Activated naive CD8-positive, alpha-beta T cell treated with anti-CD3 and anti-CD28 coated beads for 36 hours (primary cell): Measurements from ENCODE around the gene MRPS14. TPM values are rescaled to one million over a fixed set of nuclear protein-coding genes. Genes with fewer than 3 reads are reported as not detected.

Experiments used
- DNase-seq: peaks from one replicate; pipeline ENCODE4 v3.0.0; 2021
- H3K27ac Mint-ChIP-seq: one replicate; pipeline ENCODE4 v1.8.0; 2022; ENCODE audit warnings: mild to moderate bottlenecking, moderate library complexity, mixed read lengths
- H3K27me3 Mint-ChIP-seq: one replicate; pipeline ENCODE4 v1.8.0; 2022; ENCODE audit warnings: mild to moderate bottlenecking, mixed read lengths
- H3K36me3 Mint-ChIP-seq: one replicate; pipeline ENCODE4 v1.8.0; 2021; ENCODE audit warnings: mild to moderate bottlenecking, mixed read lengths
- H3K4me1 Mint-ChIP-seq: one replicate; pipeline ENCODE4 v1.8.0; 2021; ENCODE audit warnings: mixed read lengths
- H3K4me3 Mint-ChIP-seq: one replicate; pipeline ENCODE4 v1.8.0; 2022; ENCODE audit warnings: mild to moderate bottlenecking, moderate library complexity, mixed read lengths
- H3K9me3 Mint-ChIP-seq: one replicate; pipeline ENCODE4 v1.8.0; 2022; ENCODE audit warnings: mixed read lengths
- total RNA-seq, 2 experiments: library from RNA; stranded (reverse); gene quantifications; one replicate each; pipeline ENCODE4 v1.2.3, GENCODE V29; 2021

Gene MRPS14
- total RNA-seq, 2 experiments from 2014 or later, result 42.1 to 44.0 TPM

GRCh38 chr1:174999936-175000696 is 23.1 kb downstream of the MRPS14 start, which contains the start of gene CACYBP:
TSS of gene CACYBP (plus strand) at chr1:174999947. CDS start at chr1:175000181, 234 bp downstream.
- peaks cover 45% of the 10 kb centered on the region for H3K4me1 Mint-ChIP-seq
- H3K9me3 Mint-ChIP-seq, result no peaks in the 10 kb centered on the region
- no peak for DNase-seq
- H3K36me3 Mint-ChIP-seq, result peaks cover 45% of the 10 kb centered on the region
- peak within 1 kb of the TSS; percentile 93 for H3K27ac Mint-ChIP-seq
- no peak within 1 kb of the TSS for H3K4me3 Mint-ChIP-seq
- no peaks in the 10 kb centered on the region for H3K27me3 Mint-ChIP-seq

- Mint-ChIP-seq H3K36me3 (peaks cover 41% of the 10 kb centered on the region), H3K27ac (peak overlapping the region; percentile 93), H3K27me3 (no peaks in the 10 kb centered on the region), H3K4me1 (peaks cover 43% of the 10 kb centered on the region), H3K4me3 (no peak overlapping the region), H3K9me3 (no peaks in the 10 kb centered on the region)
- peak; percentile 94 for DNase-seq
These were observed 23.8 kb downstream of the MRPS14 start for GRCh38 chr1:174999216-174999935.

GRCh38 chr1:174998569-174999215 is 24.5 kb downstream of the MRPS14 start:
- H3K36me3 Mint-ChIP-seq, result peaks cover 38% of the 10 kb centered on the region
- H3K4me1 Mint-ChIP-seq, result peaks cover 36% of the 10 kb centered on the region
- DNase-seq, result peak; percentile 31
- H3K27me3 Mint-ChIP-seq, result no peaks in the 10 kb centered on the region
- no peak overlapping the region for H3K27ac Mint-ChIP-seq
- no peak overlapping the region for H3K4me3 Mint-ChIP-seq
- no peaks in the 10 kb centered on the region for H3K9me3 Mint-ChIP-seq

DNA sequence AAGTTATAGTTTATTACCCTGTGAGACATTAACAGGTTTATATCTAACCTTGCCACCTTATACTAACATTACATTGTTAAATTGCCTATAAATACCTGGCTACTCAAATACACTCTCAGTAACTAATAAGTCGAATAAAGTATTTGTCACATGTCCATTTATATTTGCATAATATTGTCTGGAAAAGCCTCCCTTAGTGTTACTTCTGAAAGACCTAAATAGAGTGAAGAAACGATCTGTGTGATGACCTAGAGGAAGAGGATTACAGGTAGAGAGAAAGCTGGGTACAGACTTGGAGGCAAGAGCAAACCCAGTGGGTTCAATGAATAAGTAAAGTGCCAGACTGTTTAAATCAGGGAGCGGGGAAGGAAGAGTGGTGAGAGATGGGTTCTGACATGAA is 26.2 kb downstream of the MRPS14 start:
- Mint-ChIP-seq H3K27me3 (no peaks in the 10 kb centered on the region), H3K9me3 (no peaks in the 10 kb centered on the region), H3K4me1 (peaks cover 23% of the 10 kb centered on the region), H3K27ac (no peak overlapping the region), H3K4me3 (no peak overlapping the region), H3K36me3 (peaks cover 27% of the 10 kb centered on the region)
- no peak for DNase-seq

DNA sequence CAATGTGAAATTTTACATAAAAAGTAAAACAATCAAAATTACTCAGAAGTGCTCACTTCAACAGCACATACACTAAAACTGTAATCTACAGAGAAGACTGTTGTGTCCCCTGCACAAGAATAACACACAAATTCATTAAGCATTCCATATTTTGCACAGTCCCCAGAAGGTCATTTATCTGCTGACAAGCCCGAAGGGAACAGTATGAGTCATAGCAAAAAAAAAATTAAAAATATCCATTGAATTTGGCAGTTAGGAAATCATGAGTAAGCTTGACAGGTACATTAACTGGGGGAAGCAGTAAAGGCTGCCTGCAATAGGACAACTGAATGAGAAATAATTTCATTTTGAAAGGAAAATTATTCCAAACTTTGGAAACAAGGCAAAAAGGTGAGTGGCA is 26.7 kb downstream of the MRPS14 start:
- no peak for DNase-seq
- H3K4me3 Mint-ChIP-seq, result no peak overlapping the region
- H3K27me3 Mint-ChIP-seq, result no peaks in the 10 kb centered on the region
- H3K36me3 Mint-ChIP-seq, result peaks cover 21% of the 10 kb centered on the region
- no peak overlapping the region for H3K27ac Mint-ChIP-seq
- no peaks in the 10 kb centered on the region for H3K9me3 Mint-ChIP-seq
- H3K4me1 Mint-ChIP-seq, result peaks cover 18% of the 10 kb centered on the region

DNA sequence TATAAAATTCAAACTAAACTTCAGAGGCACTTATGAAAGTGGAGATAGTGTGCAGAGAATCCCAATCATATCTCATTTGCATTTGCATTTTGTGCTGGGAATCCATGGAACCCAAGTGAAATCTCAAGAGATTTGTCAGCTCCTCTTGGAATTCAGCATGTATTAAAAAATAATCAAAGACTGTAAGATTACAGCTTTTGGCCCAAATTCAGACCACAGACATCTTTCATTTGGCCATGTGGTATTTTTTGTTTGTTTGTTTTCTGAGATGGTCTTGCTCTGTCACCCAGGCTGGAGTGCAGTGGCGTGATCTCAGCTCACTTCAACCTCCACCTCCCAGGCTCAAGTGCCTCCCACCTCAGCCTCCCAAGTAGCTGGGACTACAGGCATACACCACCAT is 27.3 kb downstream of the MRPS14 start:
- Mint-ChIP-seq H3K4me3 (no peak overlapping the region), H3K9me3 (no peaks in the 10 kb centered on the region), H3K4me1 (peaks cover 18% of the 10 kb centered on the region), H3K27ac (no peak overlapping the region), H3K27me3 (no peaks in the 10 kb centered on the region), H3K36me3 (peaks cover 16% of the 10 kb centered on the region)
- DNase-seq, result no peak

GRCh38 chr1:174995121-174995520 is 28.1 kb downstream of the MRPS14 start:
- Mint-ChIP-seq H3K9me3 (no peaks in the 10 kb centered on the region), H3K4me3 (no peak overlapping the region), H3K27ac (no peak overlapping the region), H3K27me3 (no peaks in the 10 kb centered on the region), H3K4me1 (peaks cover 21% of the 10 kb centered on the region), H3K36me3 (peaks cover 9% of the 10 kb centered on the region)
- no peak for DNase-seq

DNA sequence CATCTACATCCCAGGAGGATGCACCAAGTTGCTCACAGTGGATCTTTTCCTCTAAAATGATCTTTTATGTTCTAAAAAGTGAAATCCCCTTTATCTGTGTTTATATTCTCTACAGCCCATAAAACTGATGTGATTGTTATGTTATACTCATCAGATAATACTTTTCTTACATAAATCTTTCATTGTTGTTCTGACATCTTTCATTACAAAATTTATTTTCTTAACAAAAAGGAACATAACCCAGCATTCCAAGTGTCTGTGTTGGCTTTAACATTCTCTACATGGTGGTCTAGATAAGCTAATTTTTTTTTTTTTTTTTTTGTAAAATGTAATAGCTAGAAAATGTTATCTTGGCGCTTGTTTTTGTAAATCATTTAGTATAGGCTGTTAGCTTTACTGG is 31.8 kb downstream of the MRPS14 start:
- Mint-ChIP-seq H3K9me3 (no peaks in the 10 kb centered on the region), H3K36me3 (peaks cover 8% of the 10 kb centered on the region)
- DNase-seq, result no peak

GRCh38 chr1:174990382-174990999 is 32.7 kb downstream of the MRPS14 start:
- no peaks in the 10 kb centered on the region for H3K27me3 Mint-ChIP-seq
- DNase-seq, result no peak
- H3K4me1 Mint-ChIP-seq, result peaks cover 22% of the 10 kb centered on the region
- no peaks in the 10 kb centered on the region for H3K9me3 Mint-ChIP-seq
- peak overlapping the region; percentile 75 for H3K4me3 Mint-ChIP-seq
- H3K36me3 Mint-ChIP-seq, result peaks cover 8% of the 10 kb centered on the region
- H3K27ac Mint-ChIP-seq, result peak overlapping the region; percentile 79

More for the DNA sequence above, 31.8 kb downstream of the MRPS14 start:
- no peak overlapping the region for H3K27ac Mint-ChIP-seq
- no peak overlapping the region for H3K4me3 Mint-ChIP-seq
- H3K27me3 Mint-ChIP-seq, result no peaks in the 10 kb centered on the region
- peaks cover 26% of the 10 kb centered on the region for H3K4me1 Mint-ChIP-seq

DNA sequence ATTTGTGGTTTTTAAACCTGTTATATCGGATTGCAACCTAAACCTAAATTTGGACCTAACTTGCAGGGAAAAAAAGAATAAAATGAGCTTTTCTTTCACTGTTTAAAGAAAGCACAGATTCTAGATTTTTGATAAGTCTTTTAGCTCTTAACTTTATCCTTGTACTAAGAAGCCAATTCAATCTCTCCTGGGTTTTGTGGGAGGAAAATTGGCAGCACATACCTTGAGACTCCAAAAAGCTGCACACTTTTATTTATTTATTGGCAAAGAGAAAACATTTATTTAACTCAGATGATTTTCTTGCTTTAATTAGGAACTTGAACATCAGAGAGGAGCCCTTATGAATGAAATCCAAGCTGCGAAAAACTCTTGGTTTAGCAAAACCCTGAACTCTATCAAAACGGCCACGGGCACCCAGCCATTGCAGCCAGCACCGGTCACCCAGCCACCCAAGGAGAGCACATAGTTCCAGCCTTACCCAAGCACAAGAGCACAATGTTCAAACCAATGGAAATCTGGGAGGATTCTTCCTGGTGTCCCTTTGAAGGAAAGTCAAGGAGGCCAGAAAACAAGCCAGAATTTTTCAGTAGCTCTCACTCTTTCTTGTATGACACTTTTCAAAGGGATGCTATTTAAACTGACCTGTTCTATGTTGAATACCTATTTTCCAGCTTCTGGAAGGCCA is 33.5 kb downstream of the MRPS14 start:
- H3K36me3 Mint-ChIP-seq, result peaks cover 10% of the 10 kb centered on the region
- H3K4me3 Mint-ChIP-seq, result peak overlapping the region; percentile 54
- no peaks in the 10 kb centered on the region for H3K9me3 Mint-ChIP-seq
- no peak for DNase-seq
- no peaks in the 10 kb centered on the region for H3K27me3 Mint-ChIP-seq
- peaks cover 28% of the 10 kb centered on the region for H3K4me1 Mint-ChIP-seq
- H3K27ac Mint-ChIP-seq, result peak overlapping the region; percentile 65

DNA sequence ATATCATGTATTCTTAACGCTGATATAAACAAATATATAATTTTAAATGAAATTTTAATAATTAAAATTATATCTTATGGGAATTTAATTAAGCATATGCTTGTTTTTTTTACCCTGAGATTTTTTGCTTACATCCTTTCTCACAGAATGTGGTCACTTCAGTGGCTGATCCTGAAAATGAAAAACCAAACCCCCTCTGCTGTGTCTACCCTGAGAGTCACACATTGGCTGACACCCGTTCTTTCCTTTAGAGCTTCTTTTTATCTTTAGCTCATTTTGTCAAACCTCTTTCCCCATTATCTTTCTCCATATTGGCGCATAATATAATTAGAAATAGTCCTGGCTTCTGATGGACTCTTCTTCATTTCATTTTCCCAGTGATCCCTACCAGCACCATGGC is 34.2 kb downstream of the MRPS14 start:
- DNase-seq, result no peak
- H3K4me1 Mint-ChIP-seq, result peaks cover 28% of the 10 kb centered on the region
- H3K9me3 Mint-ChIP-seq, result no peaks in the 10 kb centered on the region
- H3K4me3 Mint-ChIP-seq, result no peak overlapping the region
- no peaks in the 10 kb centered on the region for H3K27me3 Mint-ChIP-seq
- H3K27ac Mint-ChIP-seq, result peak overlapping the region; percentile 65
- peaks cover 10% of the 10 kb centered on the region for H3K36me3 Mint-ChIP-seq

DNA sequence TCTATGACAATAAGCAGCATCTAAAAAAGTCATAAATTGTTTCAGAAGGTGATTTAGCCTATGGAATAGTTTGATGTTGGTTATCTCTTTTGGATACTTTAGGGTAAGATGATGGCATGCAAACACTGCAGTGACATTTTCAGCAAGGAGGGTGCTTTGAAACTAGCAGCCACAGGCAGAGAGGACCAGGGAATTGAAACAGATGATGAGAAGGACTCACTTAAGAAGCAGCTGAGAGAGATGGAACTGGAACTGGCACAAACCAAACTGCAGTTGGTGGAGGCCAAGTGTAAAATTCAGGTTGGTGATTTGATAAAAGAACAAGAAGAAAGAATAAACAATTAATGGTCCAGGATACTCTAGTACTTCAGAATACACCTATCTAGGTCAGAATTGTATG is 34.7 kb downstream of the MRPS14 start:
- H3K9me3 Mint-ChIP-seq, result no peaks in the 10 kb centered on the region
- DNase-seq, result no peak
- H3K27me3 Mint-ChIP-seq, result no peaks in the 10 kb centered on the region
- H3K36me3 Mint-ChIP-seq, result peaks cover 10% of the 10 kb centered on the region
- H3K4me3 Mint-ChIP-seq, result no peak overlapping the region
- H3K4me1 Mint-ChIP-seq, result peaks cover 28% of the 10 kb centered on the region
- no peak overlapping the region for H3K27ac Mint-ChIP-seq

GRCh38 chr1:174984952-174985351 is 38.3 kb downstream of the MRPS14 start:
- Mint-ChIP-seq H3K27me3 (no peaks in the 10 kb centered on the region), H3K4me1 (peaks cover 37% of the 10 kb centered on the region), H3K4me3 (no peak overlapping the region), H3K9me3 (no peaks in the 10 kb centered on the region), H3K27ac (no peak overlapping the region), H3K36me3 (peaks cover 37% of the 10 kb centered on the region)
- no peak for DNase-seq

DNA sequence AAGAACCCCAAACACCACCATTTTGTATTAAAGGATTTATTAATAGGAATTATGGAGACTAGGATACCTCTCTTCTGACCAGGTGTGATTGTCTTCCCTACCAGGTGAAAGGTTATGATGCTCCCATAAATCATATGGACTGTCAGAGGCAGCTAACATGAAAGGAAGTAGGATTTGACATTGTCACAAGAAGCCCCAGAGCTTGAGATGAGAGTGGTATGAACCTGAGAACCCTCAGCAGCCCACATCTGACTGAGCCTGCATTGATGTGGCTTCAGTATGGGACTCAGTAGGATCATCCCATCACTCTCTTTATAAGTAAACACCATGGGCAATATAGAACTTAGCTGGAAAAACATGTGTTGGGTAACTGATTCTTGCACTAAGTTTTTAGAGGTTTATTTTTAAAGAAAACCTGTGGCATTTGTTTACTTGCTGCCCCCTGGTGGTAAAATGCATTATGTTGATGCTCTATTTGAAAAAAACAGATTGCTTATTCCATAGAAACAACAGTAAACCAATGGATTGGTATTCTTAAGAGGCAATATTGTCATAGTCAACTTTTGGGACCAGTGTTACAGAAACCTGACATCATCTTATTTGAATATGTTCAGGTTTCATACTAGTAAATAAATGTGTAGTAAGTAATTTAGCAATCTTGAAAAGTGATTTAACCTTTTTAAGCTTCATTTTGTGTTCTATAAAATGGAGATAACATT is 40.1 kb downstream of the MRPS14 start:
- no peak for DNase-seq
- peaks cover 34% of the 10 kb centered on the region for H3K36me3 Mint-ChIP-seq
- H3K4me1 Mint-ChIP-seq, result peaks cover 21% of the 10 kb centered on the region
- no peak overlapping the region for H3K4me3 Mint-ChIP-seq
- no peak overlapping the region for H3K27ac Mint-ChIP-seq
- no peaks in the 10 kb centered on the region for H3K9me3 Mint-ChIP-seq
- no peaks in the 10 kb centered on the region for H3K27me3 Mint-ChIP-seq
